ENCODE measurements around the gene PHF10.
"Not testable (repeated sequence)": the region's sequence is repeated elsewhere in the genome, so short reads cannot be mapped to it uniquely, and the experiment has no call there.

PHF10 gene

GRCh38 chr6:169724494-169725124 lies at the start of gene PHF10:
Gene PHF10 (minus strand): TSS chr6:169724500. CDS start chr6:169723931, 569 bp downstream.
- in situ Hi-C loops (cut with MboI; ENCODE audit: low sequenced_read_pairs) = no loop called here

- in situ Hi-C loops (cut with MboI; ENCODE audit: low sequenced_read_pairs) = no loop called here
Measured at GRCh38 chr6:169766921-169767736, 42.8 kb upstream of the PHF10 start.

DNA sequence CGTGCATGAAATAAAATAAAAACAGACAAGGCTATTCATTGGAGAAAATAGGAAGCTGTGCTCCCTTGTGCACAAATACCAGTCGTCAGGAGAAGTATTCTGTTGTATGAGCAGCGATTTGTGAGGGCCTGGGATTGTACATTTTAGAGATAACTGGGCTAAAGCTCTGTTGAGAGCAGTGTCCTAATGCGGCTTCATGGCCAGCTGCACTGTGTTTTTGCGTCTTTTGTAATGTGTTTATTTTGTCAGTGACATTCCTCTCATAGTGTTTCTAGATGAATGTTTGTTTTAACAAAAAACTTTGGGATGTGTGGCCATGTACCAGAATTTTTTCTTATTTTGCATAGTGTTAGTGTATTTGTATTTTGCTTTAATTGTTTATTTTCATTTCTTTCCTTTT lies 41.9 kb upstream of the PHF10 start:
- in situ Hi-C loops (cut with MboI; ENCODE audit: low sequenced_read_pairs) = no loop called here

GRCh38 chr6:169765789-169766188 lies 41.5 kb upstream of the PHF10 start:
- in situ Hi-C loops (cut with MboI; ENCODE audit: low sequenced_read_pairs) = not testable (repeated sequence)

DNA sequence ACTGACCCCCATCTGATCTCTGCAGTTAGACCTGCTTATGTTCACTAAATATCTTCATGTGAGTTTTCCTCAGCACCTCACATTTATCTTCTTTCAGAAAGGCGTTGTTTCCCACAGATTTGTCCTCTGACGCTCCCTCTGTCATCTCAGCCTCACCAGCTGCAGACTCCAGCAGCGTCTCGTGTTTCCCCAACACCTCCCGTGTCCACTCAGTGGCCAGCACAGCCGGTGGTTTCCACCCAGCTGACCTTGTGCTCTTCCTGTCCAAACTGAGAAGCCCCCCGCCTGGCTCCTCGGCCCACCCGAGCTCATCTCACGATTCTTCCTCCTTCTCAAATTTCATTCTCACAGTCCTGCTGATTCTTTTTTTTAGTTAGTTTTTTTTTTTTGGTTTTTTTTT lies 39.6 kb upstream of the PHF10 start:
- in situ Hi-C loops (cut with MboI; ENCODE audit: low sequenced_read_pairs) = no loop called here

GRCh38 chr6:169763308-169763707 lies 39.0 kb upstream of the PHF10 start:
- in situ Hi-C loops (cut with MboI; ENCODE audit: low sequenced_read_pairs) = no loop called here

DNA sequence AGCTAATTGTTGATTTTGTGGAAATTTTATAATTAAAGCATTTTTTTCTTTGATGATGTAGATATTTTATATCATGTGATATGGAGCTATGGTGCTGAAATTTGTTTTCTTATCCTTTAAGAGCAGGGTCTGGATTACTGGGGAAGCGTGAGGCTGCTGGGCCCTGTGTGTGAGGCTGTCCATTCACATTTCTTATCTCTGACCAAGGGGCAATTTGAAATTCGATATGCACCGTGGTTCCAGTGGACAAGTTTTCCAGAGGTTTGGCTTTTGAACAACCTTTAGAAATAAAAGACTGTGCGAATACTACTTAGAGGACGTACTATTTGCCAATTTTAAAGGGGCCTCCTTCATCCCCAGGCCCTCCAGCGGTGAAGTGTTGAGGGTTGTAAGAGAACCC lies 30.9 kb upstream of the PHF10 start:
- in situ Hi-C loops (cut with MboI; ENCODE audit: low sequenced_read_pairs) = no loop called here

DNA sequence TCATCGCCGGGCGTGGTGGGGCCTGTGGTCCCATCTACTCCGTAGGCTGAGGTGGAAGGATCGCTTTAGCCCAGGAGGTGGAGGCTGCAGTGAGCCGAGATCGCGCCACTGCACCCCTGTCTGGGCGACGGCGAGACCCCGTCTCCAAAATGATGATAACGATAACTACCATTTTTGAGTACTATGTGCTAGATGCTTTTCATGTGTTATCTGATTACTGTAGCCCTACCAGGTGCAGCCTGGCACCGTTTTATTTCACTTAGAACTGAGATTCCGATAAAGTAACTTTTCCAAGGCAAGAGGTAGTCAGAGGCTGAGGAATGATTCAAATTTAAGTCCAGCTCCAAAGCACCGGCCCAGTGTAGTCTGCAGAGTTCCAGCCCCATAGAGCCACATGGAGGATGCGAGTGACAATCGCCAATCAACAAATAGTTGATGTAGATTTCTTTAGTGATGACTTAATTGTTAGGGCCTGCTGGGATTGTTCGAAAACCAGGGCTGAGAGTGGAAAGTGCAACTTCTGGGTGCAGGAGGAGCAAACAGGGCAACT lies 27.8 kb upstream of the PHF10 start:
- in situ Hi-C loops (cut with MboI; ENCODE audit: low sequenced_read_pairs) = no loop called here

GRCh38 chr6:169751242-169752073 lies 27.2 kb upstream of the PHF10 start, which contains the start of the genes DYNLT2 and ERMARD:
Gene DYNLT2 (minus strand): TSS chr6:169751572. CDS start chr6:169751458, 114 bp downstream.
Gene ERMARD (plus strand): TSS chr6:169751622. CDS start chr6:169751658, 36 bp downstream.
- in situ Hi-C loops (cut with MboI; ENCODE audit: low sequenced_read_pairs) = no loop called here

DNA sequence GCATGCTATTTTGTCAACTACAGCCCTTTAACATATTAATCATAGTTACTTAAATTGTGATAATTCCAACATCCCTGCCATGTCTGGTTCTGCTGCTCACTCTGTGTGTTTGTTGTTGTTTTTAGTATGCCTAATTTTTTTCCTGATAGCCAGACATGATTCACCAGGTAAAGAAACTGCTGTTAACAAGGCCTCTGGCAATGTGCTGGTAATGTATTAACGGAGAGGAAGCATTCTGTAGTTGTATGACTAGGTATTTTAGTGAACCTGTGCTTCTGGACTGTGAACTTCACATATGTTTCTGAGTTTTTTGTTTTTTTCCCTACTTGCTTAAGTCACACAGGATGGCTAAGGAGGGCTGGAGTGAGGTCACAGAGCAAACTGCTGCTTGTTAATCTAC lies 22.3 kb upstream of the PHF10 start:
- in situ Hi-C loops (cut with MboI; ENCODE audit: low sequenced_read_pairs) = no loop called here

DNA sequence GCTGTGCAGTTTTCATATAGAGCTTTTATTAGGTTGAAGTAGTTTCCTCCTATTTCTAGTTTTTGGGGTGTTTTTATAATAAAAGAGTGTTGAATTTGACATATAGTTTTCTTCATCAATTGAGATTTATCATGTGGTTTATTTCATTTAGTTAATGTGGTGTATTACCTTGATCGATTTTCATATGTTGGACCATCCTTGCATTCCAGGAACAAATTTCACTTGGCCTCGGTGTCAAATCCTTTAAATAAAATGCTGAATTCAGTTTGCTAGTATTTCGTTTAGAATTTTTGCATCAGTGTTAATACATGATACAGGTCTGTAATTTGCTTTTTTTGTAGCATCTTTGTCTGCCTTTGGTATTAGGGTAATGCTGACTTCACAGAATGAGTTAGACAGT lies 21.1 kb upstream of the PHF10 start:
- in situ Hi-C loops (cut with MboI; ENCODE audit: low sequenced_read_pairs) = no loop called here

DNA sequence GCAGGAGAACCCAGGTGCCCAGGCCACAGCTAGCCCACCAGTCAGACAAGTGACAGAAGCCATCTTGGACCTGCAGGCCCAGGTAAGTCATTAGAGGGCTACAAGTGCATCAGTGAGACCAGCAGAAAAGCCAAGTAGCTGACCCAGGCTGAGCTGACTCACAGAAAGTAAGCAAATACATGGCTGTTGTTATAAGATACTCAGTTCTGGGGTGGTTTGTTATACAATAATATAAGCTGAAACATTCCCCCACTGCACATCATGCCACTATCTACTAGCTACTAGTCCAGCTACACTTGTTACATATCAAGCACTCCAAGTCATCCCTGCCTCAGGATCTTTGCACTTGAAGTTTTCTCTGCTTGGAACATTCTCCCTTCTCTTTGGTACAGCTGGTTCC lies 17.0 kb upstream of the PHF10 start:
- in situ Hi-C loops (cut with MboI; ENCODE audit: low sequenced_read_pairs) = no loop called here

GRCh38 chr6:169738976-169739529 lies 14.8 kb upstream of the PHF10 start:
- in situ Hi-C loops (cut with MboI; ENCODE audit: low sequenced_read_pairs) = no loop called here

DNA sequence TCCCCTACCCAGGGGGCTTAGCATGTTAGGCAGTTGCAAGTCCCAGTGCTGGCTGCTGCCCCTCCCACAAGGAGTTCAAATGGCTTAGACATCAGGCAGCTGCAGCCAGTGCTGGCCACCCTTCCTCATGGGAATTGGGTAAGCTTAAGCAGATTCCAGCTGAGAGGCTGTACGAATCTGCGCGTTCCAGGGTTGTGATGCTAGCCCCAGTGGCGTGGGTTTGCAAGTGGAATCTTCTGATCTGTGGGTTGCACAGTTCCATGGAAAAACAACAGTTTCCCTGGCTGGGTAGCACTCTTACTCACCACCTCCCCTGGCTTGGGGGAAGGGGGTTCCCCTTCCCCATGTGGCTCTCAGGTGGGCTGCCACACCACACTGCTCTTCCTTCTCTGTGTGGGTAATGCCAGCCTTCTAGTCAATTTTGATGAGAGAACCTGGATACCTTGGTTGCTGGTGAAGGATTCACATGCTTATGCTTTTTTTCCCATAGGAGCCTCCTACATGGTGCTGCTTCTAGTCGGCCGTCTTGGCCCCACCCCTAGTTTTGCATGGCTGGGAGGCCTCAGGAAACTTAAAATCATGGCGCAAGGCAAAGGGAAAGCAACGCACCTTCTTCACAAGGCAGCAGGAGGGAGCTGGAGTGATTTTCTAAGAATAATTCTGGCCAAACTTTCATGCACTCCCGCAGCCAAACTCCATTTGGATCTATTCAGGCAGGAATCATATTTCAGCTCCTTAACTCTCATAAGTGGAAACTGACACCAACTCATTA lies 14.1 kb upstream of the PHF10 start:
- in situ Hi-C loops (cut with MboI; ENCODE audit: low sequenced_read_pairs) = no loop called here

DNA sequence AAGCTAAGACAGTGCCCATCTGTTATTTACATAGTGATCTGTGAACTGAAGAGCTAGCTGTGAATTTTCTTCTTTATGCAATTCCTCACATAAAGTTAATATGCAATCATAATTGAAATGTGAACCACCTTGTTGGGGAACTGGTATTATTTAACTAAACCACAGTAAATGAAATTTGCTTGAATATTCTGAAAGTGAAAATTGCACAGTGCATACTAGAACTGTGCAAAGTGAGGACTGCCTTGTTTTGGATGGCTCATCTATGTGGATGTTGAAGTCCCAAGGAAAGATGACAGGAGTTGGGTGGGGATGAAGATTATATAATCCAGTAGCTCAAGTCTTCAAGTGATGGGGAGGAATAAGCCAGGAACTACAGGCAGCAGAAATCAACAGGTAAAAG lies 5.7 kb upstream of the PHF10 start:
- in situ Hi-C loops (cut with MboI; ENCODE audit: low sequenced_read_pairs) = no loop called here

DNA sequence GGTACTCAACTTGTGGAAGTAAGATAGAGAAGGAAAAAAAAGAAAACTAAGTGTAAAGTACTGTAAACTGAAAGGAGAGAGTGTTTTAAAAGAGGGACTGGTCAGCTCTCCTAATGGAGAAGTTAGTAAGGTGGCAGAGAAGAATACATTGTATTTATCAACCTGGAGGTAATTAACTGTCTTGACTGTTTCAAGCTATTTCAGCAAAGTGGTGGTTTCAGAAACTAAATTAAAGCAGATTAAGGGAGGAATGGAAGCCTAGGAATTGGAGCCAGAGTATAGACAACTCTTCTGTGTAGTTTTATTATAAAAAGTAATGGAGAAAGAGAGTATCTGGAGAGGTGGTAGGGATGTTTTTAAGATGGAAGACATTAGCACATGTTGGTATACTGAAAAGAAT lies 2.7 kb upstream of the PHF10 start:
- in situ Hi-C loops (cut with MboI; ENCODE audit: low sequenced_read_pairs) = no loop called here

GRCh38 chr6:169726049-169726400 lies 1.7 kb upstream of the PHF10 start:
- in situ Hi-C loops (cut with MboI; ENCODE audit: low sequenced_read_pairs) = no loop called here

DNA sequence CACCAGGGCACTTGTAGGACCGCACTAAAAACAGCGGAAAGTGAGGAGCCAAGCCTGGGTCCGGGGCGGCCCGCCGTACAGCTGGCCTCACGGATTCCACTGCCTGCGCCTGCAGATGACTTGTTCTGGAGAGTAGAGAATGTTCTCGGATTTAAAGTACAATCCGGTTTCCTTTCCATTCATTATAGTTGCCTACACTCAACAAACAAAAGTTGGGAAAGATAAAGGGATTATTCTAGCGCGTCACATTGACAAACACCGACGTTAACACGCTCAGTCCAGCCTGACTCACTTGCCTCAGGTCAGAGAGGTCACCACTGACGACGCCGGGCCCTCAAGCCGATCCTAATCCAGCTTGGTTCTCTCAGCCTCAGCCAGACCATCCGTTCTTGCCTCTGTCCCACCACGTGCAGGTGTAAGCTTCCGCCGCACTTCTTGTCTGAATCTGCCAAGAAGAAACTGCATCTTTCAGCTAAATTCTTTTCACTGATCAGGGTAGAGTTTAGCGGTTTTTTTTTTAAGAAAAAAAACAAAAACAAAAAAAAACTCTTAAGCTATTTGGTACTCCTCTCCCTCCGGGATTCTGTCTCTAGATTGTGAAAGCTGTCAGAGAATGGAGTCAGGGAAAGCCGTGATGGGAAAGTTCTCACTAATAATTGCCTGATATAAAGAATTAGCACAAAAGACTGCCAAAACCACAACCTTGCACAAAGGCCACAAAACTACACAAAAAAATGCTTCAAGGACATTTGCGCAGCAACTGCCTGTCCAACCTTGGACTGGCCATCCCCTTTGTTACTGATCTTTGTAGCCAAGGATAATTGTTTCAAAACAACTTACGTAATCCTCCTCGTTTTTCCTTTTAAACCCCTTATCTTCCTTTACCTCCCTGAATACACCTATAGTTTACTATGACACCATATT lies 1.1 kb upstream of the PHF10 start:
- in situ Hi-C loops (cut with MboI; ENCODE audit: low sequenced_read_pairs) = no loop called here

DNA sequence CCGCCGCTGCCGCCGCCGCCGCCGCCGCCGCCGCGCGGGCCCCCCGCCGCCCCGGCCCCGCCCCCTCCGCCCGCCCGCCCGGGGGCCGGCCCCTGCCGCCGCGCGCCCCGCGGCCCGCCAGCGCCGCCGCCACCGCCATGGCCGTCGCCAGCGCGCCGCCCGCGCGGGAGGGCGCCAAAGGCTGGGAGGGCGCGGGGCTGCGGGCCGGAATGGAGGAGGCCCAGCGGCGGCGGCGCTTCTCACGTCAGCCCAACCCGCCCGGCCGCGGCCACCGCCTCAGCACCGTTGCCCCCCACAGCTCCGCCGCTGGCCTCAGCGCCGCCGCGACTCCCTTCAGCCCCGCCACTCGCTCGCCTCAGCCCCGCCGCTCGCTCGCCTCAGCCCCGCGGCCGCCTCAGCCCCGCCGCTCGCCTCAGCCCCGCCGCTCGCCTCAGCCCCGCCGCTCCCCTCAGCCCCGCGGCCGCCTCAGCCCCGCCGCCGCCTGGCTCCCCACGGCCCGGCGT lies 258 bp downstream of the PHF10 start:
- in situ Hi-C loops (cut with MboI; ENCODE audit: low sequenced_read_pairs) = no loop called here
